HG02588 (cell line): ENCODE measurements around the gene GNAI2.
"Not testable (repeated sequence)": the region's sequence is repeated elsewhere in the genome, so short reads cannot be mapped to it uniquely, and the experiment has no call there.

Source experiments
- ATAC-seq: cut with Tn5 transposase; IDR thresholded peaks from one replicate; pipeline ENCODE4 v1.9.1; 2021; ENCODE audit warnings: mild to moderate bottlenecking, moderate library complexity; ENCODE audit not compliant: unreplicated experiment

Gene GNAI2

GRCh38 chr3:50224639-50225038 is 11.4 kb upstream of the GNAI2 start:
- no peak for ATAC-seq

- peak; percentile 8 for ATAC-seq
These were observed 9.1 kb upstream of the GNAI2 start for GRCh38 chr3:50226888-50227389.

GRCh38 chr3:50227390-50228183 is 8.4 kb upstream of the GNAI2 start:
- ATAC-seq = peak; percentile 84

- ATAC-seq = not testable (repeated sequence)
These were observed 7.7 kb upstream of the GNAI2 start for GRCh38 chr3:50228184-50228763.

- no peak for ATAC-seq
These were observed 6.5 kb upstream of the GNAI2 start for GRCh38 chr3:50229490-50229889.

GRCh38 chr3:50230104-50230793 is 5.8 kb upstream of the GNAI2 start:
- ATAC-seq = no peak

GRCh38 chr3:50230794-50231125 is 5.2 kb upstream of the GNAI2 start:
- ATAC-seq = no peak

- ATAC-seq = no peak
These were observed 4.4 kb upstream of the GNAI2 start for GRCh38 chr3:50231581-50231980.

- ATAC-seq = no peak
These were observed 3.7 kb upstream of the GNAI2 start for GRCh38 chr3:50232303-50232702.

GRCh38 chr3:50233176-50233575 is 2.8 kb upstream of the GNAI2 start:
- ATAC-seq = no peak

- ATAC-seq = no peak
These were observed 604 bp downstream of the GNAI2 start for GRCh38 chr3:50236484-50237132.

- no peak for ATAC-seq
These were observed 1.2 kb downstream of the GNAI2 start for GRCh38 chr3:50237133-50237651.

GRCh38 chr3:50237754-50238548 is 1.9 kb downstream of the GNAI2 start:
- peak; percentile 33 for ATAC-seq

- ATAC-seq = no peak
These were observed 2.6 kb downstream of the GNAI2 start for GRCh38 chr3:50238549-50239026.

- no peak for ATAC-seq
These were observed 3.6 kb downstream of the GNAI2 start for GRCh38 chr3:50239649-50240048.

GRCh38 chr3:50241163-50241562 is 5.2 kb downstream of the GNAI2 start:
- no peak for ATAC-seq

- no peak for ATAC-seq
These were observed 5.8 kb downstream of the GNAI2 start for GRCh38 chr3:50241713-50242380.

GRCh38 chr3:50242381-50242770 is 6.4 kb downstream of the GNAI2 start:
- no peak for ATAC-seq

- ATAC-seq = no peak
These were observed 7.0 kb downstream of the GNAI2 start for GRCh38 chr3:50242851-50243542.
